ENCODE results near the gene PTGER1. TPM values are rescaled to one million over a fixed set of nuclear protein-coding genes. Genes with fewer than 3 reads are reported as not detected.

The PTGER1 gene
- total and polyA plus RNA-seq, 2 of the 13 experiments (the other 11 are each of a cell fraction or from before 2014, with no cell fraction given): 0.13 TPM; not detected in 1

- TF ChIP-seq ZNF142 (CRISPR knock-in tag; IDR thresholded peaks at IDR 0.05) (peak; percentile 61; the same call in 1 of the 2 replicates), ZNF790 (CRISPR knock-in tag; IDR thresholded peaks at IDR 0.05; ENCODE audit: borderline replicate concordance) (no peak), ZNF362 (CRISPR knock-in tag; IDR thresholded peaks at IDR 0.05; ENCODE audit: borderline replicate concordance) (0 out of 2 replicates have a peak, but pooled peaks have one; percentile 22), ZBTB44 (CRISPR knock-in tag; IDR thresholded peaks at IDR 0.05) (0 out of 2 replicates have a peak, but pooled peaks have one; percentile 30), ZNF530 (CRISPR knock-in tag; IDR thresholded peaks at IDR 0.05; ENCODE audit: low read depth) (0 out of 2 replicates have a peak, but pooled peaks have one; percentile 70), MTF1 (CRISPR knock-in tag; IDR thresholded peaks at IDR 0.05) (no peak), REST (IDR thresholded peaks at IDR 0.05; ENCODE audit: borderline replicate concordance in 1 of 2, low read depth in 1 of 2, low read length in 2 of 2) (peak in 1 of 2 experiments; percentile 40; a peak in 1 of 4 replicates), ARNT (IDR thresholded peaks at IDR 0.05) (no peak), SP2 (CRISPR knock-in tag; IDR thresholded peaks at IDR 0.05) (no peak; the same call in none of the 2 replicates), IKZF4 (CRISPR knock-in tag; IDR thresholded peaks at IDR 0.05; ENCODE audit: borderline replicate concordance, low read depth, not compliant biosample characterization) (no peak), ZNF350 (CRISPR knock-in tag; IDR thresholded peaks at IDR 0.05; ENCODE audit: borderline replicate concordance, low read depth) (no peak)
Measured at GRCh38 chr19:14517840-14518505, 42.8 kb upstream of the PTGER1 start, which contains the start of gene DNAJB1 (continued).
